Measurements from ENCODE around the gene IGSF1.

DNA sequence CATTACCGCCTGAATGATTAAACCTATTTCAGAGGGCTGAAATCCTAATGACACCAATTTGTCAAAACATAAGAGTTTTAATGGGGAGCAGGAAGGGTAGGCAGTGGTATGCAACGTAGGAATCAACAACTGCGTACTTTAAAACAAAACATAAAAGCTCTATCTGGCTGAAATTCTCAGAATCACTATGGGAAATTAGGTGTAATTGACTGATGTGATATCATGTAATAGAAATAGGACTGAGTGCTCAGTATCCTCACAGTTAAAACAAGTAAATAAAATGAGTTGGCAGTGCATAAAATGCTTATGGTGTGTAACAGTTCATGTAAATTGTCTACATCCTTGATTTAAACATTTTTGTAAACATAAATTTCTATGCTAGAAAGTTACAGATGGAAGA is 13.6 kb upstream of the IGSF1 start:
- TF ChIP-seq POLR2A (IDR thresholded peaks at IDR 0.05) (no peak), POLR2AphosphoS5 (IDR thresholded peaks at IDR 0.05) (no peak)
- TF ChIP-seq, protein P1, sequence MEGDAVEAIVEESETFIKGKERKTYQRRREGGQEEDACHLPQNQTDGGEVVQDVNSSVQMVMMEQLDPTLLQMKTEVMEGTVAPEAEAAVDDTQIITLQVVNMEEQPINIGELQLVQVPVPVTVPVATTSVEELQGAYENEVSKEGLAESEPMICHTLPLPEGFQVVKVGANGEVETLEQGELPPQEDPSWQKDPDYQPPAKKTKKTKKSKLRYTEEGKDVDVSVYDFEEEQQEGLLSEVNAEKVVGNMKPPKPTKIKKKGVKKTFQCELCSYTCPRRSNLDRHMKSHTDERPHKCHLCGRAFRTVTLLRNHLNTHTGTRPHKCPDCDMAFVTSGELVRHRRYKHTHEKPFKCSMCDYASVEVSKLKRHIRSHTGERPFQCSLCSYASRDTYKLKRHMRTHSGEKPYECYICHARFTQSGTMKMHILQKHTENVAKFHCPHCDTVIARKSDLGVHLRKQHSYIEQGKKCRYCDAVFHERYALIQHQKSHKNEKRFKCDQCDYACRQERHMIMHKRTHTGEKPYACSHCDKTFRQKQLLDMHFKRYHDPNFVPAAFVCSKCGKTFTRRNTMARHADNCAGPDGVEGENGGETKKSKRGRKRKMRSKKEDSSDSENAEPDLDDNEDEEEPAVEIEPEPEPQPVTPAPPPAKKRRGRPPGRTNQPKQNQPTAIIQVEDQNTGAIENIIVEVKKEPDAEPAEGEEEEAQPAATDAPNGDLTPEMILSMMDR (IDR thresholded peaks at IDR 0.05): no peak
